GM19035 (cell line): Measurements from ENCODE around the gene LCA5.
"Not testable (repeated sequence)": the region's sequence is repeated elsewhere in the genome, so short reads cannot be mapped to it uniquely, and the experiment has no call there.

ENCODE experiments used
- ATAC-seq: cut with Tn5 transposase; IDR thresholded peaks from one replicate; pipeline ENCODE4 v1.9.1; 2021; ENCODE audit not compliant: unreplicated experiment

LCA5 gene

GRCh38 chr6:79536954-79537747 is at the start of gene LCA5:
Gene LCA5 (minus strand): TSS chr6:79537430. CDS start chr6:79518894, 18,536 bp downstream.
- peak; percentile 100 for ATAC-seq

- ATAC-seq: no peak
Measured at GRCh38 chr6:79586548-79586947, 49.3 kb upstream of the LCA5 start.

DNA sequence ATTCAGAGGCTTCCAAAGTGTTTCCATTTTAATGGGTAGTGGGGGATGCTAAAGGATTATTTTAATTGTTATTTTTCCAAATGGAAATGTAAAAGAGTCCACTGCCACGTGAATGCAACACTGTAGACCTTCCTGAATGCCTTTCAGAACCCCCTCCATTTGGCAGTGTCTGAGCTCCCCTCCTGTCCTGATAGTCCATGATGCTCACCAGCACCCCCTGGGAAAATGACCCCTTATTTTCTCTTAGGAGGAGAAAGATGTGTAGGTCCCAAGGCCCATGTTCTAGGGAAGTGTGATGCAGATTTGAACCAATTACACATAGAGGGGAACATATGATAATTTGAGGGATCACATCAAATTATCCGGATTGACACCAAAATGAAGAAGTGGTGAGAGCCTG is 47.1 kb upstream of the LCA5 start:
- no peak for ATAC-seq

- not testable (repeated sequence) for ATAC-seq
Measured at GRCh38 chr6:79577926-79578325, 40.7 kb upstream of the LCA5 start.

GRCh38 chr6:79574630-79575225 is 37.5 kb upstream of the LCA5 start:
- no peak for ATAC-seq

DNA sequence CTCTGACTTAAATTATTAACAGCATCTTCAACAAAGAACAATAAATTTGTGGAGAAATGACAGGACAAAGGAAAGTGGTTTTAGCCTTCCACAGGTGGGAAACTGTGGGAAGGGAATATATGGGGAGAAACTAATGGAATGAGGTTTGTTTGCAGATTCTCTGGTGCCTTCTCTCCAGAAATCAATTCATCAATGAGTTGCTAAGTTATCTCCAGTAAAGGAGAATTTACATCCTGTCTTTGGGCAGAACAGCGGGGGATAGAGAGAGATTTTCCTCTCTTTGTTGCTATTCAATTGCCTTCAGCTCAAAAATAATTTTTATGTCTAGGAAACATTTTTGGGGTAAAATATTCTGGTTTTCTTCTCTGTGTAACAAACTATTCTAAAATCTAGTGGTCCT is 36.9 kb upstream of the LCA5 start:
- no peak for ATAC-seq

DNA sequence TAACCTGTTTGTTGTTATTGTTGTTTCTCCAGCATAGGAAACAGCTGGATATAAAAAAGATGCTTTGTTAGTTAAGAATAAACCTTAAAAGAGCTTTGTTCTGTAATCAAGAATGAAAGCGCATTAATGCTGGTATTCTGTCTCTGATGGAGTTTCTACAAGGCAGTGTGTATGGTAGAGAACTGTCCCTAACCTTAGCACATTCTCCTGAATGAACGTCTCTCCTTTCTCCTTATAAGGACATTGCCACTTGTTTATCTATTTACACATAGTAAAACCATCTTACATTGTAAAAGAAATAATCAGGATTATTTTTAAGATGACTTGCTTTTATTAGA is 33.8 kb upstream of the LCA5 start:
- ATAC-seq: peak; percentile 35

DNA sequence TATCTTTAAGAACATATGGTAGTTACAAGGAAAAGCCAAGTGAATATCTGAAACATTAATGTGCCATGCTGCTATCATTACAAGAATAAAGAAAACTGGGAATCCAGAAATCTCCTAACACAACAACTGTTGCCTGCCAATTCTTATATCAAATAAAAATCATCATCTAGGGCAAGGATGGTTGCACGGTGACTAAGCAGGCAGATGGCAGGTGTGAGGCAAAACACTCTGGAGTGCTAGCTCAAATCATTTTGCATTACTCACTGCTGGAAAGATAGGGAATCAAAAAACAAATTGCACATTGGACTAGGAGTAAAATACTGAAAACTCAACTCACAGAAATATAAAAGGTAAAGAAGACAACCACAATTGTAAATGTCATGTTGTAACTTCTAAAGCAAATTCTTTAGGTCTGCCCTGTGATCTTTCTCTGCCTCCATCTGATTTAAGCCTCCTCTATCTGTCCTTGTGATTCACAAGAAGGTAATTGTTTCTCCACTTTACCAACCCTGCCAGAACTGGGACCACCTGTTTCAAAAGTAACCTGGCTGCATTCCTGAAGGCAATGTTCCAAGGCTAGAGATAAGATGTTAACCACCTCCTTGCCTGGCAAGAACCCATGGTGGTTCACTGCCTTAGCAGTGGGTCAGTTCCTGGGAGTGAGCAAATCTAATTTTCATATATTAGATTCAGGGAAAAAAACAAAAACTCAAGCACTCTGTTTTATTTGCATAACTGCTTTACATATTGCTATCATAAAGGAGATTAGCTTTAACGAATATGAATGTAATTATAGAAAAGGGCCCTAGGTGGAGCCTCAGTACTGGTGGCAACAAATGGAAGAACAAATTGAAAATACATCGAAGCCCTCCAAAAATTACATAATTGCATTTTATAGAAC is 33.1 kb upstream of the LCA5 start:
- peak; percentile 92 for ATAC-seq

GRCh38 chr6:79568996-79569395 is 31.8 kb upstream of the LCA5 start:
- no peak for ATAC-seq

DNA sequence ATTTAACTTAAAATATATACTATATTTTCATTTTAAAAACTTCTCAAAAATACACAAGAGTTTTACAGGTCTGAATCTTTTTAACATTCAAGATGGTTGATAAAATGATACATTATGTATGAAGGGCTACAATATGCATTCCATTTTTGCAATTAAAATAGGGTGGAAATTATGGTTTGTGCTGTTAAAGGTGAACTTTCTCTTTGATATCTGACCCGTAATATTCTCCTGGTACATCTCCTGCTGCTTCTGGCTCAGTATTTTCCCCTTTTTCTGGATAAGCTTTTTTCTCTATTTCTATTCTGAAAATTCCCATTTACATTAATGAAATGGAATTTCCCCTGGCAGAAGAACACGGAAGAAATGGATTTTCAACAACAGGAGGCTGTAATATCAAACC is 27.4 kb upstream of the LCA5 start:
- ATAC-seq: no peak

DNA sequence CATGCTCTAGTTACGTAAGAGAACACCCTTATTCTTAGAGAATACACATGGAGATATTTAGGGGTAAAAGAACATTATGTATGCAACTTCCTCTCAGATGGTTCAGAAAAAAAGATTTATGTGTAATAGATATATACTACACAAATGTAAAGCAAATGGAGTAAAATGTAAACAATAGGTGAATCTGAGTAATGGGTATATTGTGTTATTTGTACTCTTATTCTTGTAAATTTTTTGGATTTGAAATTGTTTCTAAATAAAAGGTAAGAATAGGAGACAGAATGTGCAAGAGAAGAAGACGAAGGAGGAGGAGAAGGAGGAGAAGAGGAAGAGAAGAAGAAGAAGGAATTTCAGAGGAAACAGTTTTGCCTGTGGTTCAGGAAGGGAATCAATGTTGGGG is 22.5 kb upstream of the LCA5 start:
- no peak for ATAC-seq

GRCh38 chr6:79557673-79558467 is 20.6 kb upstream of the LCA5 start:
- no peak for ATAC-seq

DNA sequence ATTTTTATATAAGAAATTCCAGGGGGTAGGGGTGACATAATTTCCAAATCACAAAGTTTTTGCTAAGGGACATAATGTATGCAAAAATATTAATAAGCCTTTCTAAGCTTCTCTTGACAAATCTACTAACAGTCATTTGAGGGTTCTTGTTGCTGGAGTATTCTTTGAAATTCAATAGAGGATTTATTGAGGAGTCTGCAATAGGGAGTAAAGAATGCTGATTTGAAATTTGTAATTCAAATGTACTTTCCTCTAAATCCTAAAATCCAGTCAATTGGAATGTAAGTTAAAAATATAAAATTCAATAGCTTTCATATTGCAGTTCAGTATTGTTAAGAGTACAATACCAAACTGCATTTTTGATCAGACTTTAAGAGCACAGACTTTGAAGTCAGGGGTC is 17.1 kb upstream of the LCA5 start:
- ATAC-seq: no peak

DNA sequence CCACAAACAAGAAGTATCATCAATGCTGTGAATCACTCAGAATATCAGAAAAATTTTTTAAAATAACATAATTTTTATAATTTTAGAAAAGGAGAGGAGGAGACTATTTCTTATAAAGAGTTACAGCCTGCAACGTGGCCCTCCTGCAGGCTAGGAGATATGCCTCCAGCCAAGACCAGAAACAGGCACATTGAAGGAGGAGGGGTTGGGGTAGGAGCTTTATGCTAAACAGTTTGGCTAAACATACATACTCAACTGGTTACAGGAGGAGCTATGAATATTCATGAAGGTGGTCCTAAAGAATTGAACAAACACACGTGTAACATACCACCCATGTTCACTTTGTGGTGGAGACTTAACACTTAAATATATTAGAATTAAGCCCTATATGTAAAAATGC is 14.2 kb upstream of the LCA5 start:
- ATAC-seq: no peak

DNA sequence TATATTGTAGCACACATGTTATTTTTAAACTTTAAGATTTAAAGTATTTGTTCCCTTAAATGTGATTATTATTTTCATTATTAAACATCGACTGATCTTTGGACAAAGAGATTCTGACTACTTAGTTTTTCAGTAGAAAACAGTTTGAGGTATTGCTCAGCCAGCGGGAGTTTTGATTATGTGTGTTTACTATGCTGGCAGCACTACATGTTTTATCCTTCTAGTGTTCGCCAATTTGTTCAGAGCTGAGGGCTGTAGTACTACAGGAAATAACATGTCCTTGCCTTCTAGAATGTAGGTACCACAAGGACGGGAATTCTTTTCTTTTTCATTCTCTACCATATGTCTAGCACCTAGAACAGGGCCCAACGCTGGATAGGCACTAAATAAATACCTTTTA is 11.1 kb upstream of the LCA5 start:
- ATAC-seq: no peak

GRCh38 chr6:79546186-79546585 is 9.0 kb upstream of the LCA5 start:
- ATAC-seq: no peak

- peak; percentile 81 for ATAC-seq
Measured at GRCh38 chr6:79544939-79545450, 7.8 kb upstream of the LCA5 start.

DNA sequence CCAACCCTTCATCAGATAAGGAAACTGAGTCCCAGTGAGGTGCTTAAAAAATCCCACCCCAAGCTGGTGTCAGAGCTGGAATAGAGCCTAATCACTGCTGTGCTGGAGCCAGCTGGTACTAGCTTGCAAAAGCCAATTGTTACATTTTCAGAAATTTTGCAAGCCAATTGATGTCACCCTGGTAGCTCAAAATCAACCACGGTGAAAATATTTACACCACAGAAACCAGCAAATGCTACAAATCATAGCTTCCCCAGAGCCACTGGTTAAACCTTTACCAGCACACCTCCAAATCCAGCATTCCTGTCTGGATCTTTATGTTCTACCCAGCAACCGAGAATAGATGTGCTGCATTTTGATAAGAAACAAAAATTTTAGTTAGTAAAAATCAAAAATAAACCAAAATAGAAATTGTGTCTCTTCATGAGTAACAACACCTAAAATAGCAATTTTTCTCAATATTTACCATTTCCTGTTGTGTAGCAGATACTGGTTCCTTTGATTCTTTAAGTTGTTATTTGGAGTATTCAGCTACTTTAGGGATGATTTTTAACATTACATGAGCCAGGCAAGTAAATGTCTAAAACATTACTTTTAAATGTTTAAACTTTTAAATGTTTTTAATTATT is 7.2 kb upstream of the LCA5 start:
- ATAC-seq: peak; percentile 60

DNA sequence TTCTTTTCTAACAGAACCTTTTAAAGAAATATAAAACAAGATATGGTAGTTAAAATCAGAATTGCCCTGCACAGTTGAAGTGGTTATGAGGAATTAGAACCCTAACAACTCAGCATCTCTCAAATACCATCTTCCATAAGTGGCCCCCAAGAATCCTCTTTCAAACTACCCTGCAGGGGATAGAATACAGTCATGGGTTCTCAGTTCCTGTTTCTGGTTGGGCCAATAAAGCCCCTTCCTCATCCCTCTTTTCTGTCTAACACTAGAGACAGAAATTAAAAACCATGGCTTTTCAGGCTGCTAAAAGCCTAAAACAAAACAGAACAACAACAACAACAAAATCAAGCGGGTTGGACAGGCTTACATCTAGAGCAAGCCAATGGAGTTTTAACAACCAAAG is 6.7 kb upstream of the LCA5 start:
- peak; percentile 20 for ATAC-seq

DNA sequence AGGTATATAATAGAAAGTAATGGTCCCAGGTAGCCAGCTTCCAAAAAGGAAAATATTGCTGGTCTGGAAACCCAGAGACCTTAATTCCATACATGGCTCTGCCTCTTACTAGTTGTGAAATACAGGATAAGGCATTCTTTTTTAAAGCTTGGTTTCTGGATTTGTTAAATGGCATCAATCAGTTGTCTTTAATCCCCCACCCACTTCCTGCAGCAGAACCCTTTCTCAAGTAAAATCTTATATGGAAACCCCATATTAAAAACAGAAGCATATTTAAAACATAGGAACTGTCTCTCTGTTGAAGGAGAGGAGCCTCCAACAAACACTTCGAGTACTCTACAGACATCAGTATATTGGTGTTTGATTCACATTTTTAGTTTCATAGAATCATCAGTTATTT is 6.2 kb upstream of the LCA5 start:
- no peak for ATAC-seq
